ENCODE measurements around the gene DEXI. TPM values are rescaled to one million over a fixed set of nuclear protein-coding genes. Genes with fewer than 3 reads are reported as not detected.

DEXI gene
- total and polyA plus RNA-seq, 2 of the 4 experiments (the other 2 are of a cell fraction), result 43.7 to 63.6 TPM

DNA sequence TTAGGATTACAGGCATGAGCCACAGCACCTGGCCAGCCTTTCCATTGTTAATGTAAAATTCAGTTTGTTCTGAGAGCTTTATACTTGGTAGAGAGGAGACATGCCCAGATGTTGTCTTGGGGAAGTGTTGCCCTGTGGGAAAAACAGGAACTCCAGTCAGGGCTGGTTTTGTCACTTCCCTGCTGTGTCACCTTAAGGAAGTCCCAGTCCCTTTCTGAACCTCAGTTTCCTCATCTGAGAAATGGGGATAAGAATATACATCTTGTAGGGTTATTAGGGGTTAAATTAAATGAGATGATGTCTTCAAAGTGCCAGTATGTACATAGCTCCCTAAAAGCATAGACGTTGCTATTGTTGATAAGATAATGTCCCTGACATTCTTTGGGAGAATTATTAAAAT is 27.3 kb upstream of the DEXI start:
- in situ Hi-C loops (cut with MboI; ENCODE audit: low sequenced_read_pairs), result loop anchor here (5.0 to 25.0 kb wide), 6 partner anchors 283 to 843 kb away; a partner anchor contains a TSS

More for the DNA sequence above, 27.3 kb upstream of the DEXI start:
- peaks cover 6% of the 10 kb centered on the region; the same call in 1 of the 2 replicates for H3K9me1 ChIP-seq (ENCODE audit: insufficient read depth, low read length)
- DNase-seq, result no peak
- H3K4ac ChIP-seq (ENCODE audit: low read depth, low read length), result no peak overlapping the region
- no peak overlapping the region for H3K9ac ChIP-seq (ENCODE audit: low read depth, low read length)
- H4K91ac ChIP-seq (ENCODE audit: insufficient read depth, low read depth, low read length), result no peak overlapping the region
- no peak overlapping the region for H3K27ac ChIP-seq (ENCODE audit: insufficient read depth, low read length)
- no peak overlapping the region for H4K8ac ChIP-seq (ENCODE audit: low read depth in 2 of 2, low read length in 2 of 2)
- H3K27me3 ChIP-seq (ENCODE audit: control insufficient read depth, insufficient read depth, low read length), result no peaks in the 10 kb centered on the region
- H4K5ac ChIP-seq (ENCODE audit: low read depth, low read length), result no peak overlapping the region
- BruUV-seq (replicated peaks), result no TSS peak
- ATAC-seq (ENCODE audit: low read depth), result no peak
- H3K18ac ChIP-seq (ENCODE audit: low read depth, low read length), result no peak overlapping the region
- no peak overlapping the region for H2AFZ ChIP-seq (replicated peaks; ENCODE audit: low read length, poor library complexity)
- H2AK5ac ChIP-seq (ENCODE audit: low read depth, low read length), result no peak overlapping the region
- H3K79me1 ChIP-seq (ENCODE audit: low read depth in 1 of 2, low read length in 2 of 2), result peaks cover 9 to 37% of the 10 kb centered on the region in 2 experiments
- H2BK5ac ChIP-seq (ENCODE audit: low read depth, low read length, poor library complexity, severe bottlenecking), result no peak overlapping the region
- no peak overlapping the region for H2BK20ac ChIP-seq (ENCODE audit: low read depth, low read length)
- H3K14ac ChIP-seq (replicated peaks; ENCODE audit: low read depth, low read length), result no peak overlapping the region
- no peak overlapping the region for H3K4me2 ChIP-seq (ENCODE audit: low read depth, low read length)
- no peak overlapping the region for H3K56ac ChIP-seq (ENCODE audit: extremely low read depth, insufficient read depth, low read length)
- no peak overlapping the region for H2BK120ac ChIP-seq (ENCODE audit: low read depth, low read length)
- intact Hi-C loops (cut with micrococcal nuclease) (loop anchor here (10.0 kb wide), 2 partner anchors 675 to 745 kb away; no protein-coding TSS in a partner anchor), dilution Hi-C loops (cut with HindIII; ENCODE audit: low sequenced_read_pairs, unreplicated experiment) (no loop called here)
- H3K4me3 ChIP-seq (ENCODE audit: insufficient read depth, low read depth, low read length), result no peak overlapping the region
- H3K23ac ChIP-seq (ENCODE audit: low read depth, low read length), result no peak overlapping the region
- peaks cover 13% of the 10 kb centered on the region for H3K36me3 ChIP-seq (ENCODE audit: control insufficient read depth, insufficient read depth, low read length)
- peaks cover 17% of the 10 kb centered on the region for H3K4me1 ChIP-seq (ENCODE audit: control insufficient read depth, insufficient read depth, low read length)
- no peaks in the 10 kb centered on the region for H3K9me3 ChIP-seq (ENCODE audit: control insufficient read depth, insufficient read depth, low read length)
- H2BK15ac ChIP-seq (ENCODE audit: low read depth, low read length), result no peak overlapping the region
- TF ChIP-seq CHD1 (IDR thresholded peaks at IDR 0.05; ENCODE audit: low read depth, low read length) (no peak), MAZ (IDR thresholded peaks at IDR 0.05; ENCODE audit: borderline replicate concordance, low read depth, low read length) (no peak), RFX5 (IDR thresholded peaks at IDR 0.05; ENCODE audit: low read depth, low read length) (no peak), SMC3 (IDR thresholded peaks at IDR 0.05; ENCODE audit: low read depth, low read length) (no peak), NFE2L2 (IDR thresholded peaks at IDR 0.05; ENCODE audit: low read depth, low read length) (no peak), MXI1 (IDR thresholded peaks at IDR 0.05; ENCODE audit: borderline replicate concordance, low read depth, low read length) (no peak), BHLHE40 (IDR thresholded peaks at IDR 0.05; ENCODE audit: low read depth, low read length) (no peak), FOS (IDR thresholded peaks at IDR 0.05; ENCODE audit: low read depth, low read length) (no peak), RAD21 (IDR thresholded peaks at IDR 0.05; ENCODE audit: low read length) (no peak), RCOR1 (IDR thresholded peaks at IDR 0.05; ENCODE audit: insufficient replicate concordance, low read length) (no peak), POLR2A (IDR thresholded peaks at IDR 0.05; ENCODE audit: low read depth, low read length) (no peak)
- TF ChIP-seq, protein P1, sequence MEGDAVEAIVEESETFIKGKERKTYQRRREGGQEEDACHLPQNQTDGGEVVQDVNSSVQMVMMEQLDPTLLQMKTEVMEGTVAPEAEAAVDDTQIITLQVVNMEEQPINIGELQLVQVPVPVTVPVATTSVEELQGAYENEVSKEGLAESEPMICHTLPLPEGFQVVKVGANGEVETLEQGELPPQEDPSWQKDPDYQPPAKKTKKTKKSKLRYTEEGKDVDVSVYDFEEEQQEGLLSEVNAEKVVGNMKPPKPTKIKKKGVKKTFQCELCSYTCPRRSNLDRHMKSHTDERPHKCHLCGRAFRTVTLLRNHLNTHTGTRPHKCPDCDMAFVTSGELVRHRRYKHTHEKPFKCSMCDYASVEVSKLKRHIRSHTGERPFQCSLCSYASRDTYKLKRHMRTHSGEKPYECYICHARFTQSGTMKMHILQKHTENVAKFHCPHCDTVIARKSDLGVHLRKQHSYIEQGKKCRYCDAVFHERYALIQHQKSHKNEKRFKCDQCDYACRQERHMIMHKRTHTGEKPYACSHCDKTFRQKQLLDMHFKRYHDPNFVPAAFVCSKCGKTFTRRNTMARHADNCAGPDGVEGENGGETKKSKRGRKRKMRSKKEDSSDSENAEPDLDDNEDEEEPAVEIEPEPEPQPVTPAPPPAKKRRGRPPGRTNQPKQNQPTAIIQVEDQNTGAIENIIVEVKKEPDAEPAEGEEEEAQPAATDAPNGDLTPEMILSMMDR (conservative IDR thresholded peaks at IDR 0.05; ENCODE audit: low read depth, low read length), result no peak
- TF ChIP-seq, protein P2, sequence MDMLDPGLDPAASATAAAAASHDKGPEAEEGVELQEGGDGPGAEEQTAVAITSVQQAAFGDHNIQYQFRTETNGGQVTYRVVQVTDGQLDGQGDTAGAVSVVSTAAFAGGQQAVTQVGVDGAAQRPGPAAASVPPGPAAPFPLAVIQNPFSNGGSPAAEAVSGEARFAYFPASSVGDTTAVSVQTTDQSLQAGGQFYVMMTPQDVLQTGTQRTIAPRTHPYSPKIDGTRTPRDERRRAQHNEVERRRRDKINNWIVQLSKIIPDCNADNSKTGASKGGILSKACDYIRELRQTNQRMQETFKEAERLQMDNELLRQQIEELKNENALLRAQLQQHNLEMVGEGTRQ (IDR thresholded peaks at IDR 0.05; ENCODE audit: low read depth, low read length), result no peak
- TF ChIP-seq, protein P3, sequence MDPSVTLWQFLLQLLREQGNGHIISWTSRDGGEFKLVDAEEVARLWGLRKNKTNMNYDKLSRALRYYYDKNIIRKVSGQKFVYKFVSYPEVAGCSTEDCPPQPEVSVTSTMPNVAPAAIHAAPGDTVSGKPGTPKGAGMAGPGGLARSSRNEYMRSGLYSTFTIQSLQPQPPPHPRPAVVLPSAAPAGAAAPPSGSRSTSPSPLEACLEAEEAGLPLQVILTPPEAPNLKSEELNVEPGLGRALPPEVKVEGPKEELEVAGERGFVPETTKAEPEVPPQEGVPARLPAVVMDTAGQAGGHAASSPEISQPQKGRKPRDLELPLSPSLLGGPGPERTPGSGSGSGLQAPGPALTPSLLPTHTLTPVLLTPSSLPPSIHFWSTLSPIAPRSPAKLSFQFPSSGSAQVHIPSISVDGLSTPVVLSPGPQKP (IDR thresholded peaks at IDR 0.05; ENCODE audit: borderline replicate concordance, low read depth, low read length), result no peak
- H4K20me1 ChIP-seq (ENCODE audit: insufficient read depth, low read length), result no peaks in the 10 kb centered on the region
- POLR2A ChIA-PET (ENCODE audit: unreplicated experiment), result no interaction called here
- CTCF ChIA-PET, result no interaction called here
- WGBS, 2 experiments (ENCODE audit: extremely low coverage in 2 of 2, insufficient read length in 1 of 2), result no CpG with 5 or more reads among the region's 1 CpG
- H2AK9ac ChIP-seq (replicated peaks; ENCODE audit: low read depth, low read length, poor library complexity), result no peak overlapping the region
